NT2/D1 (cell line): ENCODE results near the gene RNASE11.
"Not testable (repeated sequence)": the region's sequence is repeated elsewhere in the genome, so short reads cannot be mapped to it uniquely, and the experiment has no call there.

Experiments
- SUZ12 ChIP-seq: IDR thresholded peaks from 2 replicates; pipeline ENCODE4 v1.6.1; 2011; ENCODE audit not compliant: insufficient read length, insufficient read depth; ENCODE audit errors: extremely low read depth
- YY1 ChIP-seq: IDR thresholded peaks from 2 replicates; pipeline ENCODE4 v1.6.1; 2011; ENCODE audit not compliant: insufficient read length, insufficient read depth
- ZNF274 ChIP-seq: IDR thresholded peaks from 2 replicates; pipeline ENCODE4 v1.6.1; 2011; ENCODE audit warnings: mild to moderate bottlenecking, low read depth, low read length

GRCh38 chr14:20570720-20571119 is 17.1 kb downstream of the RNASE11 start:
- TF ChIP-seq ZNF274, SUZ12, YY1: not testable (repeated sequence)
